Measurements from ENCODE around the gene BOD1L1.
"Not testable (repeated sequence)": the region's sequence is repeated elsewhere in the genome, so short reads cannot be mapped to it uniquely, and the experiment has no call there.

BOD1L1 gene

GRCh38 chr4:13560111-13560510 is 67.4 kb downstream of the BOD1L1 start:
- DNase-seq (ENCODE audit: low read depth in 1 of 2, low spot score in 1 of 2), result not testable (repeated sequence)

GRCh38 chr4:13559413-13559812 is 68.1 kb downstream of the BOD1L1 start:
- no peak for DNase-seq (ENCODE audit: low read depth in 1 of 2, low spot score in 1 of 2)

- DNase-seq (ENCODE audit: low read depth in 1 of 2, low spot score in 1 of 2), result no peak
These were observed 68.6 kb downstream of the BOD1L1 start for GRCh38 chr4:13558881-13559280.

- no peak for DNase-seq (ENCODE audit: low read depth in 1 of 2, low spot score in 1 of 2)
These were observed 72.2 kb downstream of the BOD1L1 start for GRCh38 chr4:13555325-13555724.

- no peak for DNase-seq (ENCODE audit: low read depth in 1 of 2, low spot score in 1 of 2)
These were observed 74.4 kb downstream of the BOD1L1 start for GRCh38 chr4:13553081-13553480.

GRCh38 chr4:13548984-13549546 is 78.5 kb downstream of the BOD1L1 start:
- peak; percentile 82 to 89 for DNase-seq (ENCODE audit: low read depth in 1 of 2, low spot score in 1 of 2)

GRCh38 chr4:13548059-13548983 is 79.2 kb downstream of the BOD1L1 start:
- no peak for DNase-seq (ENCODE audit: low read depth in 1 of 2, low spot score in 1 of 2)

GRCh38 chr4:13547485-13548041 is 80.0 kb downstream of the BOD1L1 start:
- DNase-seq (ENCODE audit: low read depth in 1 of 2, low spot score in 1 of 2), result no peak

- no peak for DNase-seq (ENCODE audit: low read depth in 1 of 2, low spot score in 1 of 2)
These were observed 80.5 kb downstream of the BOD1L1 start for GRCh38 chr4:13546941-13547484.

- DNase-seq (ENCODE audit: low read depth in 1 of 2, low spot score in 1 of 2), result no peak
These were observed 81.2 kb downstream of the BOD1L1 start for GRCh38 chr4:13546142-13546940.

- no peak for DNase-seq (ENCODE audit: low read depth in 1 of 2, low spot score in 1 of 2)
These were observed 82.1 kb downstream of the BOD1L1 start for GRCh38 chr4:13545394-13545808.

- DNase-seq (ENCODE audit: low read depth in 1 of 2, low spot score in 1 of 2), result peak in 1 of 2 donors; percentile 22
These were observed 82.7 kb downstream of the BOD1L1 start for GRCh38 chr4:13544606-13545393.

GRCh38 chr4:13543839-13544605 is 83.5 kb downstream of the BOD1L1 start, which contains the start of gene NKX3-2:
Gene NKX3-2, minus strand, starts transcription at chr4:13544508. Its CDS starts 94 bp downstream, at chr4:13544414.
- DNase-seq (ENCODE audit: low read depth in 1 of 2, low spot score in 1 of 2), result no peak

GRCh38 chr4:13543032-13543838 is 84.3 kb downstream of the BOD1L1 start:
- no peak for DNase-seq (ENCODE audit: low read depth in 1 of 2, low spot score in 1 of 2)

- DNase-seq (ENCODE audit: low read depth in 1 of 2, low spot score in 1 of 2), result no peak
These were observed 84.9 kb downstream of the BOD1L1 start for GRCh38 chr4:13542577-13543031.

- no peak for DNase-seq (ENCODE audit: low read depth in 1 of 2, low spot score in 1 of 2)
These were observed 85.6 kb downstream of the BOD1L1 start for GRCh38 chr4:13541720-13542576.

- no peak for DNase-seq (ENCODE audit: low read depth in 1 of 2, low spot score in 1 of 2)
These were observed 86.3 kb downstream of the BOD1L1 start for GRCh38 chr4:13541176-13541604.

Data from activated CD4-positive, alpha-beta T cell treated with anti-CD3 and anti-CD28 coated beads, Interleukin-2, amount 50 U/mL, for 24 hours (primary cell).